ENCODE measurements around the gene PACS1. TPM values are rescaled to one million over a fixed set of nuclear protein-coding genes. Genes with fewer than 3 reads are reported as not detected.

The PACS1 gene
- total and polyA plus RNA-seq, 7 experiments from 2014 or later: 48.0 to 314 (median 210) TPM

- H3K4me3 Mint-ChIP-seq: peak overlapping the region in 4 of 10 donors; percentile 26 to 35 (median 32)
- peak; percentile 79 to 95 (median 92) for DNase-seq
Measured at GRCh38 chr11:66222358-66223149, 152.5 kb downstream of the PACS1 start.

DNA sequence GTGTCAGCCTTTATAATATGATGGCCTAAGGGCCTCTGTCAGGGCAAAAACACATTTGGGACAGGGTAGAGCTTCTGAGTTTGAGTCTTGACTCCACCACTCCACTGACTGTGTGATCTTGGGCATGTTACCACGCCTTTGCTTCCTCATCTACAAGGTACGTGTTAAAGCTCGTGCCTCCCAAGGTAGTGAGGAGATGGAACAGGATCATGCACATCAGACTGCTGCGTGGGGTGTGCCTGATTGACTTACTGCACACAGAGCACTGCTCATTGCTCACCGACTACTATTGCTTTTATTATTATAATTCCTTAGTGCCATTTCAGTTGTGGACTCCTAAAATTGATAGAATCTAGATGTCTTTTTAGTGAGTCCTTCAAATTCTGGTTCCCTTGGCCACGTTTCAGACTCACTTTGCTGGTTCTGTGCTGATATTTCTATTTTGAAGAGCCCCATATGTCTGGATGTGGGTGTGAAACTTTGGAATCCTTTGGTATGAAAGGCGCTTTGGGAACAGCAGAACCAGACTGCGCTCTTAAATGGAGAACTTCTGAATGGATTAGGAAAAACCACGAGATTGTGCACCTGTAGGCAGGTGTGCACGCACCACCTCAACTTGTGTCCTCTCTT lies 154.3 kb downstream of the PACS1 start:
- Mint-ChIP-seq H3K4me3 (no peak overlapping the region), H3K36me3 (peaks cover 0 to 31% (median 7%) of the 10 kb centered on the region in 5 donors), H3K27me3 (no peaks in the 10 kb centered on the region), H3K4me1 (peaks cover 11 to 18% (median 14%) of the 10 kb centered on the region in 7 donors), H3K9me3 (peaks cover 0 to 1% (median 0%) of the 10 kb centered on the region in 11 donors), H3K27ac (no peak overlapping the region)
- H3K27ac ChIP-seq (ENCODE audit: low read depth, low read length): no peak overlapping the region
- CTCF ChIA-PET: interaction anchor here (4.6 kb wide), 1 partner anchor 58 kb away, joined by 25 read pairs; no protein-coding TSS in a partner anchor
- no peaks in the 10 kb centered on the region for H3K27me3 ChIP-seq (ENCODE audit: control insufficient read depth in 2 of 2, insufficient read depth in 2 of 2, low read length in 2 of 2)
- POLR2A ChIA-PET: interaction anchor here (0.7 kb wide), 1 partner anchor 294 kb away, joined by 3 read pairs; no protein-coding TSS in a partner anchor
- intact Hi-C loops (cut with micrococcal nuclease): no loop called here
- H3K4me1 ChIP-seq (ENCODE audit: control insufficient read depth in 2 of 2, insufficient read depth in 2 of 2, low read length in 2 of 2): peaks cover 4 to 7% of the 10 kb centered on the region in 2 donors
- H3K36me3 ChIP-seq (ENCODE audit: control insufficient read depth in 2 of 3, insufficient read depth in 3 of 3, low read length in 3 of 3): peaks cover 6 to 85% (median 18%) of the 10 kb centered on the region in 3 experiments
- ATAC-seq (no peak), DNase-seq (no peak)
- no peaks in the 10 kb centered on the region for H3K9me3 ChIP-seq (ENCODE audit: control insufficient read depth in 2 of 3, low read length in 3 of 3)
- H3K4me3 ChIP-seq (ENCODE audit: low read length): no peak overlapping the region

More at GRCh38 chr11:66222358-66223149, 152.5 kb downstream of the PACS1 start:
- ChIA-PET CTCF (interaction anchor here (0.9 to 4.6 kb wide), 8 partner anchors 8 to 66 kb away, joined by 3 to 25 read pairs (median 5); partner anchors contain the start of gene YIF1A), POLR2A (interaction anchor here (0.6 to 1.3 kb wide), 6 partner anchors 45 to 363 kb away, joined by 3 to 5 read pairs (median 3); no protein-coding TSS in a partner anchor)
- no peaks in the 10 kb centered on the region for H3K27me3 Mint-ChIP-seq
- peak; percentile 100 for ATAC-seq
- H3K36me3 Mint-ChIP-seq: peaks cover 11 to 31% (median 12%) of the 10 kb centered on the region in 5 donors
- intact Hi-C loops (cut with micrococcal nuclease): loop anchor here (1.0 to 2.0 kb wide), 7 partner anchors 36 to 167 kb away; partner anchors contain the start of gene RAB1B (in 1 of the 2)
- peak overlapping the region; percentile 78 to 98 (median 92) for H3K27ac Mint-ChIP-seq
- peak overlapping the region; percentile 89 for H3K27ac ChIP-seq (ENCODE audit: low read depth, low read length)
- no peaks in the 10 kb centered on the region for H3K9me3 Mint-ChIP-seq
- no peaks in the 10 kb centered on the region for H3K9me3 ChIP-seq (ENCODE audit: control insufficient read depth in 2 of 3, low read length in 3 of 3)
- H3K4me1 Mint-ChIP-seq: peaks cover 12 to 21% (median 18%) of the 10 kb centered on the region in 7 donors
- H3K4me3 ChIP-seq (ENCODE audit: low read length): no peak overlapping the region
- H3K36me3 ChIP-seq (ENCODE audit: control insufficient read depth in 2 of 3, insufficient read depth in 3 of 3, low read length in 3 of 3): peaks cover 6 to 86% (median 14%) of the 10 kb centered on the region in 3 experiments
- peaks cover 4 to 7% of the 10 kb centered on the region in 2 donors for H3K4me1 ChIP-seq (ENCODE audit: control insufficient read depth in 2 of 2, insufficient read depth in 2 of 2, low read length in 2 of 2)
- no peaks in the 10 kb centered on the region for H3K27me3 ChIP-seq (ENCODE audit: control insufficient read depth in 2 of 2, insufficient read depth in 2 of 2, low read length in 2 of 2)

- Histone ChIP-seq H3K4me1 (ENCODE audit: control insufficient read depth in 2 of 2, insufficient read depth in 2 of 2, low read length in 2 of 2) (peaks cover 4 to 7% of the 10 kb centered on the region in 2 donors), H3K27ac (ENCODE audit: low read depth, low read length) (no peak overlapping the region), H3K36me3 (ENCODE audit: control insufficient read depth in 2 of 3, insufficient read depth in 3 of 3, low read length in 3 of 3) (peaks cover 0 to 81% (median 20%) of the 10 kb centered on the region in 3 experiments), H3K27me3 (ENCODE audit: control insufficient read depth in 2 of 2, insufficient read depth in 2 of 2, low read length in 2 of 2) (no peaks in the 10 kb centered on the region), H3K9me3 (ENCODE audit: control insufficient read depth in 2 of 3, low read length in 3 of 3) (no peaks in the 10 kb centered on the region), H3K4me3 (ENCODE audit: low read length) (no peak overlapping the region)
- no peak for ATAC-seq
- peaks cover 11 to 18% (median 14%) of the 10 kb centered on the region in 7 donors for H3K4me1 Mint-ChIP-seq
- POLR2A ChIA-PET: interaction anchor here (0.6 to 1.3 kb wide), 3 partner anchors 17 to 952 kb away, joined by 3 read pairs; no protein-coding TSS in a partner anchor
- CTCF ChIA-PET: interaction anchor here (4.6 kb wide), 1 partner anchor 57 kb away, joined by 25 read pairs; no protein-coding TSS in a partner anchor
- no peaks in the 10 kb centered on the region for H3K27me3 Mint-ChIP-seq
- intact Hi-C loops (cut with micrococcal nuclease): no loop called here
- no peak for DNase-seq
- no peak overlapping the region for H3K27ac Mint-ChIP-seq
- H3K36me3 Mint-ChIP-seq: peaks cover 0 to 31% (median 7%) of the 10 kb centered on the region in 5 donors
- H3K4me3 Mint-ChIP-seq: no peak overlapping the region
- H3K9me3 Mint-ChIP-seq: peaks cover 0 to 1% (median 0%) of the 10 kb centered on the region in 11 donors
Measured at GRCh38 chr11:66225066-66225465, 155.0 kb downstream of the PACS1 start.

- Histone ChIP-seq H3K9me3 (ENCODE audit: control insufficient read depth in 2 of 3, low read length in 3 of 3) (no peaks in the 10 kb centered on the region), H3K4me3 (ENCODE audit: low read length) (no peak overlapping the region), H3K36me3 (ENCODE audit: control insufficient read depth in 2 of 3, insufficient read depth in 3 of 3, low read length in 3 of 3) (peaks cover 3 to 81% (median 26%) of the 10 kb centered on the region in 3 experiments), H3K27me3 (ENCODE audit: control insufficient read depth in 2 of 2, insufficient read depth in 2 of 2, low read length in 2 of 2) (no peaks in the 10 kb centered on the region), H3K4me1 (ENCODE audit: control insufficient read depth in 2 of 2, insufficient read depth in 2 of 2, low read length in 2 of 2) (peaks cover 4 to 7% of the 10 kb centered on the region in 2 donors), H3K27ac (ENCODE audit: low read depth, low read length) (no peak overlapping the region)
- no peak for DNase-seq
- intact Hi-C loops (cut with micrococcal nuclease): no loop called here
- peaks cover 0 to 1% (median 0%) of the 10 kb centered on the region in 11 donors for H3K9me3 Mint-ChIP-seq
- ATAC-seq: no peak
- H3K27me3 Mint-ChIP-seq: no peaks in the 10 kb centered on the region
- H3K27ac Mint-ChIP-seq: no peak overlapping the region
- no peak overlapping the region for H3K4me3 Mint-ChIP-seq
- POLR2A ChIA-PET: interaction anchor here (1.3 kb wide), 1 partner anchor 15 kb away, joined by 3 read pairs; no protein-coding TSS in a partner anchor
- peaks cover 0 to 28% (median 7%) of the 10 kb centered on the region in 5 donors for H3K36me3 Mint-ChIP-seq
- CTCF ChIA-PET: interaction anchor here (0.7 to 0.9 kb wide), 3 partner anchors 42 to 105 kb away, joined by 3 read pairs; no protein-coding TSS in a partner anchor
- peaks cover 11 to 18% (median 14%) of the 10 kb centered on the region in 7 donors for H3K4me1 Mint-ChIP-seq
Measured at GRCh38 chr11:66226101-66226500, 156.0 kb downstream of the PACS1 start.

GRCh38 chr11:66227700-66228099 lies 157.6 kb downstream of the PACS1 start:
- H3K4me3 Mint-ChIP-seq: no peak overlapping the region
- peaks cover 0 to 40% (median 18%) of the 10 kb centered on the region in 5 donors for H3K36me3 Mint-ChIP-seq
- ATAC-seq (no peak), DNase-seq (no peak)
- H3K4me3 ChIP-seq (ENCODE audit: low read length): no peak overlapping the region
- H3K27ac Mint-ChIP-seq: peak overlapping the region in 2 of 9 donors; percentile 11 to 26
- no peaks in the 10 kb centered on the region for H3K27me3 ChIP-seq (ENCODE audit: control insufficient read depth in 2 of 2, insufficient read depth in 2 of 2, low read length in 2 of 2)
- peaks cover 0 to under 1% of the 10 kb centered on the region in 2 donors for H3K4me1 ChIP-seq (ENCODE audit: control insufficient read depth in 2 of 2, insufficient read depth in 2 of 2, low read length in 2 of 2)
- H3K27ac ChIP-seq (ENCODE audit: low read depth, low read length): no peak overlapping the region
- H3K9me3 Mint-ChIP-seq: peaks cover 0 to 1% (median 0%) of the 10 kb centered on the region in 11 donors
- no peaks in the 10 kb centered on the region for H3K27me3 Mint-ChIP-seq
- intact Hi-C loops (cut with micrococcal nuclease): no loop called here
- ChIA-PET CTCF (interaction anchor here (0.7 to 1.2 kb wide), 2 partner anchors 31 to 668 kb away, joined by 3 read pairs; no protein-coding TSS in a partner anchor), POLR2A (no interaction called here)
- H3K4me1 Mint-ChIP-seq: peaks cover 0 to 7% (median 3%) of the 10 kb centered on the region in 7 donors
- no peaks in the 10 kb centered on the region for H3K9me3 ChIP-seq (ENCODE audit: control insufficient read depth in 2 of 3, low read length in 3 of 3)
- H3K36me3 ChIP-seq (ENCODE audit: control insufficient read depth in 2 of 3, insufficient read depth in 3 of 3, low read length in 3 of 3): peaks cover 16 to 85% (median 37%) of the 10 kb centered on the region in 3 experiments

GRCh38 chr11:66228521-66228920 lies 158.4 kb downstream of the PACS1 start:
- Histone ChIP-seq H3K4me3 (ENCODE audit: low read length) (no peak overlapping the region), H3K4me1 (ENCODE audit: control insufficient read depth in 2 of 2, insufficient read depth in 2 of 2, low read length in 2 of 2) (no peaks in the 10 kb centered on the region), H3K27me3 (ENCODE audit: control insufficient read depth in 2 of 2, insufficient read depth in 2 of 2, low read length in 2 of 2) (no peaks in the 10 kb centered on the region), H3K9me3 (ENCODE audit: control insufficient read depth in 2 of 3, low read length in 3 of 3) (no peaks in the 10 kb centered on the region), H3K36me3 (ENCODE audit: control insufficient read depth in 2 of 3, insufficient read depth in 3 of 3, low read length in 3 of 3) (peaks cover 22 to 90% (median 43%) of the 10 kb centered on the region in 3 experiments), H3K27ac (ENCODE audit: low read depth, low read length) (no peak overlapping the region)
- DNase-seq (no peak), ATAC-seq (no peak)
- Mint-ChIP-seq H3K4me3 (no peak overlapping the region), H3K9me3 (peaks cover 0 to 6% (median 0%) of the 10 kb centered on the region in 11 donors), H3K27me3 (no peaks in the 10 kb centered on the region), H3K27ac (peak overlapping the region in 2 of 9 donors; percentile 70 to 78), H3K4me1 (peaks cover 0 to 3% (median 0%) of the 10 kb centered on the region in 7 donors), H3K36me3 (peaks cover 0 to 48% (median 22%) of the 10 kb centered on the region in 5 donors)
- POLR2A ChIA-PET: no interaction called here
- CTCF ChIA-PET: interaction anchor here (1.2 kb wide), 1 partner anchor 30 kb away, joined by 3 read pairs; no protein-coding TSS in a partner anchor
- intact Hi-C loops (cut with micrococcal nuclease): no loop called here

All from naive thymus-derived CD4-positive, alpha-beta T cell (primary cell).